ENCODE data around the gene AKNA. TPM values are rescaled to one million over a fixed set of nuclear protein-coding genes. Genes with fewer than 3 reads are reported as not detected.

Gene AKNA
- polyA plus RNA-seq, 2 of the 4 experiments (the other 2 are of a cell fraction): 2.7 to 4.6 TPM

GRCh38 chr9:114303571-114303970 is 84.2 kb downstream of the AKNA start:
- no peak for TF ChIP-seq NPAS2 (CRISPR knock-in tag; IDR thresholded peaks at IDR 0.05; ENCODE audit: borderline replicate concordance)
- no peak for TF ChIP-seq CBX8 (IDR thresholded peaks at IDR 0.05)
- no peak for FAIRE-seq
- DNase-seq (ENCODE audit: low read depth in 1 of 2, low spot score in 1 of 2): no peak
- H3K27ac ChIP-seq: no peak overlapping the region
- WGBS (ENCODE audit: missing lambda C conversion rate): 90% methylated on average over 5 of the region's 5 CpGs
- no peak overlapping the region for H3K4me2 ChIP-seq
- POLR2A ChIA-PET: no interaction called here
- H3K4me3 ChIP-seq: no peak overlapping the region
- no peaks in the 10 kb centered on the region for H3K9me3 ChIP-seq
- CTCF ChIA-PET: interaction anchor here (1.4 to 1.5 kb wide), 3 partner anchors 10 to 398 kb away, joined by 3 to 4 read pairs (median 4); no protein-coding TSS in a partner anchor
- ATAC-seq: no peak
- no peaks in the 10 kb centered on the region for H3K4me1 ChIP-seq

GRCh38 chr9:114302727-114303126 is 85.1 kb downstream of the AKNA start:
- DNase-seq (ENCODE audit: low read depth in 1 of 2, low spot score in 1 of 2) (no peak), FAIRE-seq (no peak), ATAC-seq (no peak)
- ChIA-PET CTCF (interaction anchor here (0.7 kb wide), 1 partner anchor 12 kb away, joined by 5 read pairs; no protein-coding TSS in a partner anchor), POLR2A (no interaction called here)
- no peak overlapping the region for H3K4me3 ChIP-seq
- no peak overlapping the region for H3K27ac ChIP-seq
- H3K4me1 ChIP-seq: no peaks in the 10 kb centered on the region
- no peaks in the 10 kb centered on the region for H3K9me3 ChIP-seq
- no peak for TF ChIP-seq MAX (IDR thresholded peaks at IDR 0.05)
- no peak for TF ChIP-seq ESRRA (IDR thresholded peaks at IDR 0.05; ENCODE audit: borderline replicate concordance, low read length)
- no peak for TF ChIP-seq ZNF302 (CRISPR knock-in tag; IDR thresholded peaks at IDR 0.05)
- no peak for TF ChIP-seq FOXS1 (CRISPR knock-in tag; IDR thresholded peaks at IDR 0.05)
- TF ChIP-seq JUN (IDR thresholded peaks at IDR 0.05): no peak
- no peak for TF ChIP-seq FOSL2 (IDR thresholded peaks at IDR 0.05)
- TF ChIP-seq FOSL2 (CRISPR knock-in tag; IDR thresholded peaks at IDR 0.05): no peak
- TF ChIP-seq RAD21 (conservative IDR thresholded peaks at IDR 0.05 in 1 of 2, IDR thresholded peaks at IDR 0.05 in 1 of 2): no peak
- TF ChIP-seq NR3C1 (IDR thresholded peaks at IDR 0.05): no peak
- no peak for TF ChIP-seq HDAC2 (IDR thresholded peaks at IDR 0.05)
- no peak for TF ChIP-seq BHLHE40 (IDR thresholded peaks at IDR 0.05; ENCODE audit: low read depth, low read length)
- no peak for TF ChIP-seq CHD2 (IDR thresholded peaks at IDR 0.05; ENCODE audit: low read length, partially characterized antibody)
- TF ChIP-seq, protein P1, sequence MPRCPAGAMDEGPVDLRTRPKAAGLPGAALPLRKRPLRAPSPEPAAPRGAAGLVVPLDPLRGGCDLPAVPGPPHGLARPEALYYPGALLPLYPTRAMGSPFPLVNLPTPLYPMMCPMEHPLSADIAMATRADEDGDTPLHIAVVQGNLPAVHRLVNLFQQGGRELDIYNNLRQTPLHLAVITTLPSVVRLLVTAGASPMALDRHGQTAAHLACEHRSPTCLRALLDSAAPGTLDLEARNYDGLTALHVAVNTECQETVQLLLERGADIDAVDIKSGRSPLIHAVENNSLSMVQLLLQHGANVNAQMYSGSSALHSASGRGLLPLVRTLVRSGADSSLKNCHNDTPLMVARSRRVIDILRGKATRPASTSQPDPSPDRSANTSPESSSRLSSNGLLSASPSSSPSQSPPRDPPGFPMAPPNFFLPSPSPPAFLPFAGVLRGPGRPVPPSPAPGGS (IDR thresholded peaks at IDR 0.05): no peak
- TF ChIP-seq REST (IDR thresholded peaks at IDR 0.05): no peak
- no peak for TF ChIP-seq CBX2 (IDR thresholded peaks at IDR 0.05; ENCODE audit: borderline replicate concordance, low read depth)
- no peak for TF ChIP-seq CBX8 (IDR thresholded peaks at IDR 0.05)
- TF ChIP-seq SMC3 (IDR thresholded peaks at IDR 0.05): no peak
- TF ChIP-seq ELK1 (IDR thresholded peaks at IDR 0.05; ENCODE audit: low read depth, low read length): no peak
- no peak for TF ChIP-seq E2F6 (IDR thresholded peaks at IDR 0.05; ENCODE audit: borderline replicate concordance, low read depth)
- TF ChIP-seq, protein P2, sequence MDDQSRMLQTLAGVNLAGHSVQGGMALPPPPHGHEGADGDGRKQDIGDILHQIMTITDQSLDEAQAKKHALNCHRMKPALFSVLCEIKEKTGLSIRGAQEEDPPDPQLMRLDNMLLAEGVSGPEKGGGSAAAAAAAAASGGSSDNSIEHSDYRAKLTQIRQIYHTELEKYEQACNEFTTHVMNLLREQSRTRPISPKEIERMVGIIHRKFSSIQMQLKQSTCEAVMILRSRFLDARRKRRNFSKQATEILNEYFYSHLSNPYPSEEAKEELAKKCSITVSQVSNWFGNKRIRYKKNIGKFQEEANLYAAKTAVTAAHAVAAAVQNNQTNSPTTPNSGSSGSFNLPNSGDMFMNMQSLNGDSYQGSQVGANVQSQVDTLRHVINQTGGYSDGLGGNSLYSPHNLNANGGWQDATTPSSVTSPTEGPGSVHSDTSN (IDR thresholded peaks at IDR 0.05): no peak
- no peak overlapping the region for H3K4me2 ChIP-seq
- 82% methylated on average over 6 of the region's 6 CpGs for WGBS (ENCODE audit: missing lambda C conversion rate)
